ENCODE results near the gene SYNGAP1.
A peak's percentile ranks its signal among the peaks of the same experiment; 100 is the strongest.

The SYNGAP1 gene

DNA sequence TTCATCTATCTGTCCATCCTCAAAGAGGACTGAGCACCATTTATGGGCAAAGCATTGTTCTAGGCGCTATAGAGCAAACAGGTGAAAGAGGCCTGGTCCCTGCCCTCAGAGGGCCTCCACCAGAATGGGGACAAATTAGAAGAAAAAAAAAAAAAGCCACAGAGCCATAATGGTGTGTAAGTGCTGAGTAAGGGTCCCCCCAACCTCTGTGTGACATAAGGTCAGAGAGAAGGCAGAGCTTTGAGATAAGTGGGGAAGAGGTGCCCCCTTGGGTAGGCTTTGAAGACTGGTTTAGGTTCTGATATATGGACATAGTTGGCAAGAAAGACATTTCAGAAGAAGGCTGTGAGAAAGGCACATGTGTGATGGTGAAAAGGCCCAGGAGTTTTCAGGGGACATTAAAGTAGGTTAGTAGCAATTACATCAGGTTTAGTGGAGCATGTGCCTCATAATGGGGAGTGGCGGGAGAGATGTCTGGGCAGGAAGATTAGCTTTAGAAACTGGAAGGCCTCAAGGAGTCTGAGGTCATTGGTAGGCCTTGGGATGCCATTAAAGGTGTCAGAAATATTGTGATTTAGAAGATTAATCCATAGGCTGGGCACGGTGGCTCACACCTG, 19.2 kb downstream of the SYNGAP1 start:
- DNase-seq (ENCODE audit: low read depth in 2 of 2), result no peak

DNA sequence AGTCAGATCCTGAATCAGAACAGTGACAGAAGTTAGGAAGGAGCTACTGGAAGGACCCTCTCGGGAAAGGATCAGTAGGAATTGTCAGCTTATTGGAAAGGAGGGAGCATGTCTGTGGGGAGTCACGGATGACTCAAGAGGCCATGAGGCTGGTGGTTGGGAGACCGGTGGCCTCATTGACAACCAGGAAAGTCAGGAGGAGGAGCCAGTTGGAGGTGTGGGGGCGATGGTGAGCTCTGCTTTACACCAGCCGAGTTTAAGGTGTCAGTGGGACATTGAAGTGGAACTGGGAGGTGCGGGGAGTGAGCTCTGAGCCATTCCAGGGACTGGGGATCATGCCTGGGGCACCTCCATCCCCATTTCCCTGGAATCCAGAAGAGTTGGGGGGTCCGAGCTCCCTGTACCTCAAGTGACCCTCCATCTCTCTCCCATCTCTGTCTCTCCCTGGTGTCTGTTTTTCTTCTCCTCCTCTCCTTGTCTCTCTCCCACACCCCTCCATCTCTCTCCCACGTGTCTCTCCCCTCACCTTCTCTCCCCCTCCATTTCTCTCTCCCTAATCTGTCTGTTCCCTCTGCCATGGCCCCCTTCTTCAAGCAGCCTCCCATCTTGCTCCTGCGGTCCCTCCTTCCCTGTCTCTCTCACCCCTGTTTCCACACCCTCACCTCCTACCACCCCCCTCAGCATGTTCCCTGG, 20.2 kb downstream of the SYNGAP1 start:
- no peak for DNase-seq (ENCODE audit: low read depth in 2 of 2)

DNA sequence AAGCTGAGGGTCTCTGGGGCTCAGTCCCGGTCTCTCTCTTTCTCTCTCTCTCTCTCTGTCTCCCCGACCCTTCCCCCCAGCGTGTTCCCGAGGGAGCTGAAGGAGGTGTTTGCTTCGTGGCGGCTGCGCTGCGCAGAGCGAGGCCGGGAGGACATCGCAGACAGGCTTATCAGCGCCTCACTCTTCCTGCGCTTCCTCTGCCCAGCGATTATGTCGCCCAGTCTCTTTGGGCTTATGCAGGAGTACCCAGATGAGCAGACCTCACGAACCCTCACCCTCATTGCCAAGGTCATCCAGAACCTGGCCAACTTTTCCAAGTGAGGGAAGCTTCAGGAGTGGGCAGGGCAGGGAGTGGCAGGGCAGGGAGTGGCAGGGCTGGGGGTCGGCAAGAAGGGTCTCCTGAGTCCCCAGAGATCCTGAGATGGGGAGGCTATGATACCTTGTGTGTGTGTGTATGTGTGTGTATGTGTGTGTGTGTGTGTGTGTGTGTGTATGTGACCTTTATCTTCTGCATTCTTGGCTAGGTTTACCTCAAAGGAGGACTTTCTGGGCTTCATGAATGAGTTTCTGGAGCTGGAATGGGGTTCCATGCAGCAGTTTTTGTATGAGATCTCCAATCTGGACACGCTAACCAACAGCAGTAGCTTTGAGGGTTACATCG, 20.9 kb downstream of the SYNGAP1 start:
- no peak for DNase-seq (ENCODE audit: low read depth in 2 of 2)

DNA sequence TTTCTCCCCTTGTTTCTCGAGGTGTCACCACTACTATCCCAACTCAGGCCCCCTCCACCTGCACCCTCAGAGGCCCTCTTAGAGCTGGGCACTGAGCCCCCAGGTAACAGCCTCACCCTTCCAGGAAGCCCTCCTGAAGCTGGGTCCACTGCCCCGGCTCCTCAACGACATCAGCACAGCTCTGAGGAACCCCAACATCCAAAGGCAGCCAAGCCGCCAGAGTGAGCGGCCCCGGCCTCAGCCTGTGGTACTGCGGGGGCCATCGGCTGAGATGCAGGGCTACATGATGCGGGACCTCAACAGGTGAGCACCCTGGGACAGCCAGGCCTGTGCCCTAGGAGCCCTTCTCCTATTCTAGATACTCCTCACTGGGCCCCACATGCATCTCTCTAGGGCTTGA, 21.6 kb downstream of the SYNGAP1 start:
- no peak for DNase-seq (ENCODE audit: low read depth in 2 of 2)

DNA sequence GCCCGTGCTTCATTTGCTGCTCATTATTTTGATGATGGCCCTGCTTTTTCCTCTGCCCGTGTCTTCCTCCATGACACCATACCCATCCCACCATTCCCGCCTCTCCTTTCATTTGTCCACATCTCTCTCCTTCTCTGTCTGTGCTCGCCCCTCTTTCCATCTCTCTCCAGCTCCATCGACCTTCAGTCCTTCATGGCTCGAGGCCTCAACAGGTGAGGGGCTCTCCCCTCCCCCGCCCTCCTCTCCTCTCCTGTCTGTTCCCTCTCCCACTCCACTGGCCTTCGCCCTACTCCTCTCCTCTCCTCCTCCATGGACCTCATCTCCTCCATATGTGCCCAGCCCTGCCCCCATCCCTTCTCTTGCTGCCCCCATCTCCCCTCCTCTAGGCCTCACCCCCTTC, 22.4 kb downstream of the SYNGAP1 start:
- no peak for DNase-seq (ENCODE audit: low read depth in 2 of 2)

DNA sequence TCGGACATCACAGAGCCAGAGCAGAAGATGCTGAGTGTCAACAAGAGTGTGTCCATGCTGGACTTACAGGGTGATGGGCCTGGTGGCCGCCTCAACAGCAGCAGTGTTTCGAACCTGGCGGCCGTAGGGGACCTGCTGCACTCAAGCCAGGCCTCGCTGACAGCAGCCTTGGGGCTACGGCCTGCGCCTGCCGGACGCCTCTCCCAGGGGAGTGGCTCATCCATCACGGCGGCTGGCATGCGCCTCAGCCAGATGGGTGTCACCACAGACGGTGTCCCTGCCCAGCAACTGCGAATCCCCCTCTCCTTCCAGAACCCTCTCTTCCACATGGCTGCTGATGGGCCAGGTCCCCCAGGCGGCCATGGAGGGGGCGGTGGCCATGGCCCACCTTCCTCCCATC, 23.2 kb downstream of the SYNGAP1 start:
- DNase-seq (ENCODE audit: low read depth in 2 of 2), result no peak

DNA sequence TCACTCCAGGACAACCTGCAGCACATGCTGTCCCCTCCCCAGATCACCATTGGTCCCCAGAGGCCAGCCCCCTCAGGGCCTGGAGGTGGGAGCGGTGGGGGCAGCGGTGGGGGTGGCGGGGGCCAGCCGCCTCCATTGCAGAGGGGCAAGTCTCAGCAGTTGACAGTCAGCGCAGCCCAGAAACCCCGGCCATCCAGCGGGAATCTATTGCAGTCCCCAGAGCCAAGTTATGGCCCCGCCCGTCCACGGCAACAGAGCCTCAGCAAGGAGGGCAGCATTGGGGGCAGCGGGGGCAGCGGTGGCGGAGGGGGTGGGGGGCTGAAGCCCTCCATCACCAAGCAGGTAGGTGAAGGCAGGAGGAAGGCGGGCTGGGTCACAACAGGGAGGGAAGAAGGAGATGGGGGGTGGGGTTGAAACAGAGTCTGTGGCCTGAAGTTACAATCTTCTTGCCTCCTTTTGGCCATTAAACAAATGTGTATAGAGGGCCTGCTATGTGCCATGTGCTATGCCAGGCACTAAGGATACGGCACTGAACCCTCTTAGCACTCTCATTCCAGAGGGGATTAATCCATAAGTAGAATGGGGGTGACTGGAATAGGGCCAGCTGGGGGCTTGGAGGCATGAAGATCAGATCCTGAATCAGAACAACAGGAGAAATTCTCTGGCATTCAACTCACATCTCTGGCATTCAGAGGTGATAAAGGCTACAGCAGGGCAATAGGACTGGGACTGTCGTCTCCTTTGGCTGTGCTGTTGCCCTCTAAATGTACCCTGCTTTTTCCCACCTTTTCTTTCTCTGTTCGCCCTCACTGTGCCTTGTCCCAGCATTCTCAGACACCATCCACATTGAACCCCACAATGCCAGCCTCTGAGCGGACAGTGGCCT, 24.0 kb downstream of the SYNGAP1 start:
- DNase-seq (ENCODE audit: low read depth in 2 of 2), result no peak

DNA sequence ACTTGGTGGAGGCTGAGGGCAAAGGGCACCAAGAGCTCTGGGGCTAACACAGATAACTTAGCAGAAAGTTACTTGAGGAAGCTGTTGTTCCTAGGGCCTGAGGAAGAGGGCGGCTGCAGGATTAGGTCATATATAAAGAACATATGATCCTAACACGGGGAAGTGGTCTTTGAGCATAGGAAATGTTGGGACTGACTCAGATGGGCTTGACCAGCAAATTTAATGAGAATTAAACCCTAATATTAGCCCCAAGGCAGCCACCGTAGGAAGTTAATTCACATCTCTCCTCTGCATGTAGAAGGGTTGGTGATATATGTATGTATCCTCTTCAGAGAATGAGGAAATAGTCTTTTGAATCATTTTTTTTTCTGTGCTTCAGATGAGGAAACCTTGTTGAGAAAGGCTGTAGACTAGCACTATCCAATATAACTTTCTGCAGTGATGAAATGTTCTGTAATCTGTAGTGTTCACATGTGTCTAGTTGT, 25.3 kb downstream of the SYNGAP1 start:
- no peak for DNase-seq (ENCODE audit: low read depth in 2 of 2)

DNA sequence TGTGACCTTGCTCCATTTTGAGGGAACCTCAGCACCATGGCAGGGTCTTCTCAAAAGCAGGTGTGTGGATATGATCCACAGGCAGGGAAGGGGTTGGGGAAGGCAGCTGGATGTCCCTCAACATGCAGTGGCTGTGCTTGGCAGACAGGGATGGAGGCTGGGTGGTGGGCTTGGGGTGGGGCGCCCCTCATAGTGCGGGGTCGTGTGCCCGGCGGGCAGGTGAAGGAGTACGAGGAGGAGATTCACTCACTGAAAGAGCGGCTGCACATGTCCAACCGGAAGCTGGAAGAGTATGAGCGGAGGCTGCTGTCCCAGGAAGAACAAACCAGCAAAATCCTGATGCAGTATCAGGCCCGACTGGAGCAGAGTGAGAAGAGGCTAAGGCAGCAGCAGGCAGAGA, 26.5 kb downstream of the SYNGAP1 start:
- DNase-seq (ENCODE audit: low read depth in 2 of 2), result no peak

DNA sequence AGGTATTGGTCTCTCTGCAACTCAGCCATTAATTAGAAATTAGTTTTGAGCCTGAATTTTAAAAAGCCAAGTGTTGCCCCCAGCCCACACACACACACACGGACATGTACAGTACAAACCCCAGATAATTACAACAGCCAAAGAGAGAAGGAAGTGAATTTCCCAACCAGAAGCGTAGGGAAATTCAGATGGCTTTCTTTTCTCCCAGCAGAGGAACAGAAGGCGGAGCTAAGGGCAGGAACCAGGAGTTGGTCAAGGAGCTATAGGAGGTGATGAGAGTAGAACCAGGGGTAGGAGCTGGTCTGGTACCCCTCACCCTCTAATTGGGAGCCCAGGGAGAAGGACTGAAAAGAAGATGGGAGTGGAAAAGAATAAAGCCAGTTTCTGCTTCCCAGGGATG, 30.6 kb downstream of the SYNGAP1 start:
- no peak for DNase-seq (ENCODE audit: low read depth in 2 of 2)

DNA sequence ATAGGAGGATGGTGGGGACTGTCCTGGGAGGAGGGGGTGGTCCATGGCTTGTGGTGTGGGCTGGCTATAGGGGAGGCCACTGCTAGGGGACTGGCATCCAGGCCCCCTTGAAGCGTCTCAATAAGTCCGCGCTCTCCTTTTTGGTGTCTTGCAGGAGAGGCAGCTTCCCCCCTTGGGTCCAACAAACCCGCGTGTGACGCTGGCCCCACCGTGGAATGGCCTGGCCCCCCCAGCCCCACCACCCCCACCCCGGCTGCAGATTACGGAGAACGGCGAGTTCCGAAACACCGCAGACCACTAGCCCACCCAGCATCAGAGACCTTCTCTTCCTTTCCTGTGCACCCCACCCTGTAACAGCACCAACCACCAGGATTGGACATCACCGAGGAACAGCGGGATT, 31.7 kb downstream of the SYNGAP1 start:
- DNase-seq (ENCODE audit: low read depth in 2 of 2), result no peak

DNA sequence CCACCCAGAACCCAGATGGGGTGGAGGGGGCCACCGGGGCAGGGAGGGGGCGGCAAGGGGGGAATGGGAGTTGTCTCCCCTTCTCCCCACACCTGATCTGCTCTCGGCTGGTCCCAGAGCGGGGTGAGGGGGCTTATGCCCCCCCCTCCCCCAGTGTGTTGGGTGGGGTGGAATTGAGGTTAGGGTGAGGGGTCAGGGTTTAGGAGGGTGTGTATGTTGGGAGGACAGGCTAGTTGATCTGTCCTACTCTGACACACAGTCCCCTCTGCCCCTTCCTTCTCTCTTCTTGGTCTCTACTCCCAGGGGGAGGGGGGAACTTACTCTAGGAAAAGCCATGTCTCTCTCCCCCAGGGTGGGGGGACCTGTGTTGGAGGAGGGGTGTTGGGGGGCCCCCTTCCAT, 32.6 kb downstream of the SYNGAP1 start:
- no peak for DNase-seq (ENCODE audit: low read depth in 2 of 2)

DNA sequence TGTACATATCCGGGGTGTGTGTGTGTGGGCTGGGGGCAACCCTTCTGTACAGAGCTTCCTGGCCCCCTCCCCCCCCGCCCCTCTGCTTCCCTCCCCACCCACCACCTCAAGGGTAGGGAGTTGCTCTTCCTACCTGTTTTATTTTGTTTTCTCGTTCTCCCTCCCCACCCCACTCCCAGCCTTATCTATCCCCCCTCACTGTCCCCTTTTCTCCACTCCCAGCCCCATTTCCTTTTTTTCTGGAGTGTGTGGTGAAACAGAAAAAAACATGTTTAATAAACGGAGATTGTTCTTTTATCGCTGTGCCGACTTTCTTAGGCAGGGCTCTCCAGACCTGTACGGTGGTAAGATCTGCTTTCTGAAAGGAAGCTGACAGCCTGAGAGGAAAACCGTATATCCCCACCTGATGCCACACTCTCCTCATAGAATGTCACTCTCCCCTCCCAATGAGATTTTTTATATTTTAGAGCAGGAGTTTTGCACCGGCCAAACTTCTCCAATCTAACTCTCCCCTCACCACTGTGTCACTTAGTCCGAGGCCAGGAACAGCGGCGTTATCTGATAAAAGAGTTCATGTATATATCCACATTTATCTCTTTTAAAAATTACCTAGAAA, 33.6 kb downstream of the SYNGAP1 start:
- DNase-seq (ENCODE audit: low read depth in 2 of 2), result no peak

DNA sequence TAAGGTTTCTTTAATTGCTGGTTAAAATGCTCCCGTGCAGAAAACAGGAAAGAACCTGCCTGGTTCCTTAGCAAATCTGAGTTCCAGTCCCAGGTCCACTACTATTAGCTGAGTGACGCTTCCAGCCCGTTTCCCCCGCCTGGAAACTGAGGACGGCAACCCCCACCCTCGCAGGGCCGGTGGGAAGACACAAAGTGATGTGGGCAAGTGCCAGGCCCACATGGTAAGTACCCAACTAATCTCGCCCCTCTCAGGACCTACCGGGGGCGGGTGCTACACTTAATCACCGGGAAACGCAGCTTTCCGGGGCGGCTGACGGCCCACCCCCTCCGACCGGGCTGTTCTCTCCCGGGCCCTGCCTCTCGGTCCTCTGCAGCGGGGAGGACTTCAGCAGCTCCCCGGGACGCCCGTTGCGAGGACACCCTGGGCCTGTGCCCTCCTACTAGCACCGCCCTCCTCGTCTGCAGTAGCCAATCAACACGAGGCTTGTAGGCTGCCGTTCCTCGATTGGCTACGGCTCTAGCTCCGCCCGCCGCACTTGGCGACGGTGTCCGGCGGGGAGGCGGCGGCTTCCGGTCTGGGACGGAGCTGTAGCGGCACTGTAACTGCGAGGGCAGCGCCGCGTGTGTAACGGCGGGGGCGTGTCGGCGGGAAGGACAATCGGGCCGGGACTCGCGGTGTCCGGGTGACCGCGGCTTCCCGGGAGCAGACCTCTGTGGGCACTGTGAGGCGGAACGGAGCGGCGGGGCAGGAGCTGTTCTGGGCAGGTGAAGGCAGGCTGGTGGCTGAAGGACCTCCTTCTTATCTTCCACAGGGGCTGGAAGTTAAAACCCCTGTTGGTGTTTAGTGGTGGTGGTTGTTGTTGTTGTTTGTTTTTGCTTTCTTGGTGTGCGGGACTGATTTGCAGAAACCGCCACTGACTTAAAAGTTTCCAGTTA, 34.4 kb downstream of the SYNGAP1 start, which contains the start of gene ZBTB9:
Gene ZBTB9 (plus strand): TSS at position 568 of the 938 bp plus-strand sequence. CDS start 525 bp downstream, outside the sequence.
- peak; percentile 86 for DNase-seq (ENCODE audit: low read depth in 2 of 2)

DNA sequence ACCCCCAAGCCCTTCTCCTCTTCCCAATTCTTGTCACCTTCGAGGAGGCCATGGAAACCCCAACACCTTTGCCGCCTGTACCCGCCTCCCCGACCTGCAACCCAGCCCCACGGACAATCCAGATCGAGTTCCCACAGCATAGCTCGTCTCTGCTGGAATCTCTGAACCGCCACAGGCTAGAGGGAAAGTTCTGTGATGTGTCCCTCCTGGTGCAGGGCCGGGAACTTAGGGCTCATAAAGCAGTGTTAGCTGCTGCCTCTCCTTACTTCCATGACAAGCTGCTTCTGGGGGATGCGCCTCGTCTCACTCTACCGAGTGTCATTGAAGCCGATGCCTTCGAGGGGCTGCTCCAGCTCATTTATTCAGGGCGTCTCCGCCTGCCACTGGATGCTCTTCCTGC, 35.2 kb downstream of the SYNGAP1 start:
- no peak for DNase-seq (ENCODE audit: low read depth in 2 of 2)

DNA sequence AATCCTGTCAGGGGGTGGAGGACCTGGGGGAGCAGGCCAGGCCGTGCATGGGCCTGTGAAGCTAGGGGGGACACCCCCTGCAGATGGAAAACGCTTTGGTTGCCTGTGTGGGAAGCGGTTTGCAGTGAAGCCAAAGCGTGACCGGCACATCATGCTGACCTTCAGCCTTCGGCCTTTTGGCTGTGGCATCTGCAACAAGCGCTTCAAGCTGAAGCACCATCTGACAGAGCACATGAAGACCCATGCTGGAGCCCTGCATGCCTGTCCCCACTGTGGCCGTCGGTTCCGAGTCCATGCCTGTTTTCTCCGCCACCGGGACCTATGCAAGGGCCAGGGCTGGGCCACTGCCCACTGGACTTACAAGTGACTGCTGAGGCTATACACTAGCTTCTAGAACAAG, 36.3 kb downstream of the SYNGAP1 start:
- no peak for DNase-seq (ENCODE audit: low read depth in 2 of 2)

DNA sequence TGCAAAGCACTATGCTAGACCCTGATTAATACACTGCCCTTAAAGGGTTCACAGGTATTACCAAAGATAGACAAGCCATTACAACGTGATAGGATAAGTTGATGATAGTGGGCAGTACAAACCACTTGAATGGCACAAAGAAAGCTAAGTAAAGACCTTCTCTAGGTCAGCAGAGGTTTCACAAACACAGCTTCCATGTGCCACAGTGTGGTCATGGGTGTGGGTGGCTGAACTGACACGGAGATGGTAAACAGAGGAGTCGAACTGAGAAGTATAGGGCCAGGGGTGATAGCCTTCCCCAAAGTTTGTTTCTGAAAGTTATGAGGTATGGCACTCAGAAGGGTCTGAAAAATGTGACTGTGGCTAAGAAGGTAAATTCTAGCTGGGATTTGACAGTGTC, 38.8 kb downstream of the SYNGAP1 start:
- no peak for DNase-seq (ENCODE audit: low read depth in 2 of 2)

DNA sequence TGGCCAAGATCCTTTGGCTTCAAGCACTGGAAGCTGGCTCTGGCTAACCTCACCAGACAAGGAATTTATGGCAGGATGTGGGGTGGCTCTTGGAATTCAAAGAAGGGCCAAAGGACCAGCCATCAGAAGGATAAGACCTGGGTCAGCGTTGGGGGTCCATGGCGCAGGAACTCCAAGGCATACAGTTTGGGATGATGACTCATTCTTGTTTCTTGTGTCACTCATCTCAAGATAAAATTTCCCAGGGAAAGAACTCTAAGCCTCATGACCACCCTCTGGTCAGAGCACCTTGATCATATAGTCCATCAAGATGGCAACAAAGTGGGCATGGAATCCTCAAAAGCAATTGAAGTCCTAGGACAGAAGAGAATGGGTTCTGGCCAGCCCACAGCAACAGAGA, 39.4 kb downstream of the SYNGAP1 start:
- no peak for DNase-seq (ENCODE audit: low read depth in 2 of 2)

DNA sequence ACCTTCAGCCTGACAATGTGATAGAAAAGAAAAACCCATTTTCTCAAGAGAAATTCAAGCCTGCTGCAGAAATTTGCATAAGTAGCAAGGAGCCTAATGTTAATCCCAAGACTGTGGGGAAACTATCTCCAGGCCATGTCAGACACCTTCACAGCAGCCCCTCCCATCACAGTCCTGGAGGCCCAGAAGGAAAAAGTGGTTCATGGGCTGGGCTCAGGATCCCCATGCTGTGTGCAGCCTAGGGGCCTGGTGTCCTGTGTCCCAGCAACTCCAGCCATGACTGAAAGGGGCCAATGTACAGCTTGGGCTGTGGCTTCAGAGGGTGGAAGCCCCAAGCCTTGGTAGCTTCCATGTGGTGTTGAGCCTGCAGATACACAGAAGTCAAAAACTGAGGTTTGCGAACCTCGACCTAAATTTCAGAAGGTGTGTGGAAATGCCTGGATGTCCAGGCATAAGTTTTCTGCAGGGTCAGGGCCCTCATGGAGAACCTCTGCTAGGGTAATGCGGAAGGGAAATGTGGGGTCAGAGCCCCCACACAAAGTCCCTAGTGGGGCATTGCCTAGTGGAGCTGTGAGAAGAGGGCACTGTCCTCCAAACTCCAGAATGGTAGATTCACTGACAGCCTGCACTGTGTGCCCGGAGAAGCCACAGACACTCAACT, 46.3 kb downstream of the SYNGAP1 start:
- DNase-seq (ENCODE audit: low read depth in 2 of 2), result no peak

DNA sequence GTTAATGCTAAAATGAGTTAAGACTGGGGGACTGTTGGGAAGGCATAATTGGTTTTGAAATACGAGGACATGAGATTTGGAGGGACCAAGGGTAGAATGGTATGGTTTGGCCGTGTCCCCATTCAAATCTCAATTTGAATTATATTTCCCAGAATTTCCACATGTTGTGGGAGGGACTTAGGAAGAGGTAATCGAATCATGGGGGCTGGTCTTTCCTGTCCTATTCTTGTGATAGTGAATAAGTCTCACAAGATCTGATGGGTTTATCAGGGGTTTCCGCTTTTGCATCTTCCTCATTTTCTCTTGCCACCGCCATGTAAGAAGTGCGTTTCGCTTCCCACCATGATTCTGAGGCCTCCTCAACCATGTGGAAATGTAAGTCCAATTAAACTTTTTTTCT, 47.2 kb downstream of the SYNGAP1 start:
- no peak for DNase-seq (ENCODE audit: low read depth in 2 of 2)
